GM04504 (cell line): ENCODE results near the gene ZG16.
A peak's percentile ranks its signal among the peaks of the same experiment; 100 is the strongest.
"Not testable (repeated sequence)": the region's sequence is repeated elsewhere in the genome, so short reads cannot be mapped to it uniquely, and the experiment has no call there.

Experiments
- DNase-seq: peaks from one replicate; pipeline ENCODE4 v3.0.0-alpha.2; 2012; ENCODE audit warnings: low read depth

ZG16 gene

GRCh38 chr16:29787155-29787554, 9.1 kb downstream of the ZG16 start:
- not testable (repeated sequence) for DNase-seq

- no peak for DNase-seq
Observed at GRCh38 chr16:29789775-29790182, 11.7 kb downstream of the ZG16 start.

GRCh38 chr16:29790183-29790948, 12.3 kb downstream of the ZG16 start, which contains the start of gene KIF22:
Gene KIF22, plus strand, starts transcription at chr16:29790751. Its CDS starts 9 bp downstream, at chr16:29790760.
- peak; percentile 96 for DNase-seq

GRCh38 chr16:29790949-29791844, 13.1 kb downstream of the ZG16 start:
- no peak for DNase-seq

- no peak for DNase-seq
Observed at GRCh38 chr16:29791845-29792807, 14.1 kb downstream of the ZG16 start.

- DNase-seq = not testable (repeated sequence)
Observed at GRCh38 chr16:29793153-29793552, 15.1 kb downstream of the ZG16 start.

DNA sequence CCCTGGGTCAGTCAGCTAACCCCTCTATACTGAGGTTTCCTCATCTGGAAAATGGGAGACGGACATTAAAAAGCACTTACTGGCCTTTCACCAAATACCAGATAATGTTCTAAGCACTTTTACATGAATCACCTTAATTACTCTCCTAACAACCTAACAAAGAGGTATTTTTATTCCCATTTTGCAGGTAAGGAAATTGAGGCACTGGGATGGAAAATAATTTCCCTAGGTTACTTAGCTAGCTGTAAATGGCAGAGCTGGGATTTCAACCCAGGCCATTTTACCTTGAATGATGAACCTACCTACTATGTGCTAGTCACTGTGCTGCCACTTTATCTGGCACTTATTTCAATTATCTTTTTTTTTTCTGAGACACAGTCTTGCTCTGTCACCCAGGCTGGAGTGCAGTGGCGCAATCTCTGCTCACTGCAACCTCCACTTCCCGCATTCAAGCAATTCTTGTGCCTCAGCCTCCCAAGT, 16.2 kb downstream of the ZG16 start:
- DNase-seq = no peak

GRCh38 chr16:29802416-29802935, 24.4 kb downstream of the ZG16 start:
- no peak for DNase-seq

DNA sequence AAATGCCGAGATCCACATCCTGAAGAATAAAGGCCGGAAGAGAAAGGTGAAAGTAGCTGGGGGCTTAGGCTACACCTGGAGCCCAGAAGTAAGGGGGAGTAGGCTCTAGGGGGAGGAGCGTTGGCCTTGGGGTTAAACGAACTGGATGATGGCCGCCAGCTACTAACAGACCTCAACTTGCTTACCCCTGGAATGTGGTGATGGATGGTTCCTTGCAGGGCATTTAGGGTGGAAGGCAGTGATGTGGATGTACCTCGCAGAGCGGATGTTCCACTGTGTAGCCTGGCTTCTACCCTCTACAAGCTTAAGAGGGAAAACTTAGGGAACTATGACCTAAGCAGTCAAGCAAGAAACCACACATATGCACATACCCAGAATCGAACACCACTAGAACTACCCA, 26.0 kb downstream of the ZG16 start:
- no peak for DNase-seq

GRCh38 chr16:29804455-29805231, 26.6 kb downstream of the ZG16 start:
- no peak for DNase-seq

GRCh38 chr16:29805232-29806098, 27.4 kb downstream of the ZG16 start:
- peak; percentile 93 for DNase-seq

DNA sequence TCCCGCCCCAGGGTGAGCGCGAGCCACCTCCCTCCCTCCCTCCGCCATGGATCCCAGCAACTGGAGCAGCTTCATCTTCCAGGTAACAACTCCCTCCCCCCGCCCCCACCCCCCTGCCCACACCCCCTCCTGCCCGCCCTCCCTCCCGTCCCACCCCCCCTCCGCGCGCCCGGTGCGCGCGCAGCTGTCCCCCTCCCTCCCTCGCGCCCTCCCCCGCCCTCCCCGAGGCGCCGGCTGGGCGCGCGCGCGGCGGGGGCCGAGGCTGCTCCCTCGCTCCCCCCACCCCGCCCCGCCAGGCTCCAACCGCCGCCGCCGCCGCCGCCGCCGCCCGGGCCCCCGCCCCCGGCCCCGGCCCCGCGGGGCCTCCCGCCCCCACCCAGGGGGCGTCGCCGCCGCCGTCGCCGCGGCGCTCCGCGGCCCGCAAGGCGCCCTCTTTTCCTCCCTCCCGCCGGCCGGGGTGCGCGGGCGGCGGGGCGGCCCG, 28.1 kb downstream of the ZG16 start, which contains the start of gene MAZ:
Gene MAZ, plus strand, starts transcription at position 431 of the 481 bp plus-strand sequence. CDS start 173 bp downstream, outside the sequence.
- DNase-seq = no peak

- no peak for DNase-seq
Observed at GRCh38 chr16:29806641-29807425, 28.8 kb downstream of the ZG16 start.

GRCh38 chr16:29807426-29808218, 29.6 kb downstream of the ZG16 start:
- peak; percentile 85 for DNase-seq

DNA sequence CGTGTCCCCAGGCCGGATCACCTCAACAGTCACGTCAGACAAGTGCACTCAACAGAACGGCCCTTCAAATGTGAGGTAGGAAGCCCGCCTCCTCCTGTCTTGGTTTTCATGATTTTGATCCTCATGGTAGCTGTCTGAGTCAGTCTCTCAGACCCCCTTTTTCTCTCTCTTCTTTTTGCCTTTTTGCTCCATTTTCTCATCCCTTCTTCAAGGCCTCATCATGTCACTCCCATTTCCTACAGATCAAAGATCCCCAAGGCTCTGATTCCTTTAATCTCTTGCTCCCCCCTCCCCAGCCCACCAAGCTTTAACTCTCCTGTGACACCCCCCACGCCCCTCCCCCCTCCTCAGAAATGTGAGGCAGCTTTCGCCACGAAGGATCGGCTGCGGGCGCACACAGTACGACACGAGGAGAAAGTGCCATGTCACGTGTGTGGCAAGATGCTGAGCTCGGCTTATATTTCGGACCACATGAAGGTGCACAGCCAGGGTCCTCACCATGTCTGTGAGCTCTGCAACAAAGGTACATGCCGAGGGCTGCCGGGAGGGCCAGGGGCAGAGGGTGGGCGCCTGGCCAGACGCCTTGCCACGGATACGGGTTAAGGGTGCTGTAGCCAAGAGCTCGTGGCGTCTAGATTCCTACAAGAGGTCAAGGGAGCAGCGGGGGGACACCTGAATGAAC, 30.3 kb downstream of the ZG16 start:
- DNase-seq = no peak

DNA sequence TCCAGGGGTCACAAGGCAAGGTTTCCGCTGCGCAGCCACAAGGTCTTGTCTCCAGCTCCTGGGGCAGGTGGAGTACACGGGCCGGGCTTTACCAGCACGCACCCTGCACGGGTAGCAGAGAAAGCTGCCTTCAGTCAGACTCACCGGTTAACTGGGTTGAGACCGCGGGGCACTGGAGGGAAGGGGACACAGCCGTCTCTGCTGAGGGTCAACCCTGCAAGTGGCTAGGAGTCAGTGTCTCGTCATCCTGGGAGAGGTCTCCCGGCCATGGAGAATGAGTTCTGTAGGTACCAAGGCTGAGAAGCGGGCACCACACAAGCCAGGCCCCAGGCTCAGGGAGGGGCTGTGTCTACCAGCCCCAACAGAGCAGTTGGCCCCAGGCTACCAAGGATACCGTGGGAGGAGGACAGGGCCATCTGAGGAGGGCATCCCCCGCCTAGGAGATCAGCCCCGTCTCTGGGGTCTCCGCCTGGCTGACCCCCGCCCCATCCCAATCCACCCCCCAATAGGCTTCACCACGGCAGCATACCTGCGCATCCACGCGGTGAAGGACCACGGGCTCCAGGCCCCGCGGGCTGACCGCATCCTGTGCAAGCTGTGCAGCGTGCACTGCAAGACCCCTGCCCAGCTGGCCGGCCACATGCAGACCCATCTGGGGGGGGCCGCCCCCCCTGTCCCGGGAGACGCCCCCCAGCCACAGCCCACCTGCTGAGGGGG, 31.1 kb downstream of the ZG16 start:
- DNase-seq = no peak
